GM18505 (cell line): ENCODE measurements around the gene MICALL2.

Source experiments
- ATAC-seq: cut with Tn5 transposase; IDR thresholded peaks from one replicate; pipeline ENCODE4 v1.9.1; 2021; ENCODE audit not compliant: unreplicated experiment
- POLR2A ChIP-seq: IDR thresholded peaks from 4 replicates; pipeline ENCODE4 v1.6.1; 2011; ENCODE audit warnings: borderline replicate concordance; ENCODE audit not compliant: insufficient read depth, insufficient read length; ENCODE audit errors: extremely low read depth

MICALL2 gene

GRCh38 chr7:1409555-1409954 lies 49.7 kb downstream of the MICALL2 start:
- no peak for TF ChIP-seq POLR2A
- ATAC-seq, result no peak

- ATAC-seq, result no peak
These were observed 50.8 kb downstream of the MICALL2 start for GRCh38 chr7:1408466-1408865.

GRCh38 chr7:1407892-1408291 lies 51.4 kb downstream of the MICALL2 start:
- ATAC-seq, result no peak

More at GRCh38 chr7:1408466-1408865, 50.8 kb downstream of the MICALL2 start:
- TF ChIP-seq POLR2A, result no peak

GRCh38 chr7:1404898-1405548 lies 54.2 kb downstream of the MICALL2 start:
- TF ChIP-seq POLR2A, result no peak
- no peak for ATAC-seq

More at GRCh38 chr7:1407892-1408291, 51.4 kb downstream of the MICALL2 start:
- TF ChIP-seq POLR2A, result no peak

- no peak for ATAC-seq
- no peak for TF ChIP-seq POLR2A
These were observed 54.8 kb downstream of the MICALL2 start for GRCh38 chr7:1404460-1404809.

GRCh38 chr7:1403638-1404459 lies 55.4 kb downstream of the MICALL2 start:
- no peak for ATAC-seq
- no peak for TF ChIP-seq POLR2A

GRCh38 chr7:1402791-1403637 lies 56.3 kb downstream of the MICALL2 start:
- TF ChIP-seq POLR2A, result no peak
- no peak for ATAC-seq

- no peak for ATAC-seq
- no peak for TF ChIP-seq POLR2A
These were observed 57.0 kb downstream of the MICALL2 start for GRCh38 chr7:1402110-1402790.

- TF ChIP-seq POLR2A, result no peak
- no peak for ATAC-seq
These were observed 58.3 kb downstream of the MICALL2 start for GRCh38 chr7:1401011-1401410.

GRCh38 chr7:1400371-1400770 lies 58.9 kb downstream of the MICALL2 start:
- no peak for TF ChIP-seq POLR2A
- no peak for ATAC-seq

- TF ChIP-seq POLR2A, result no peak
- ATAC-seq, result no peak
These were observed 61.6 kb downstream of the MICALL2 start for GRCh38 chr7:1397491-1398327.

- ATAC-seq, result no peak
- no peak for TF ChIP-seq POLR2A
These were observed 63.1 kb downstream of the MICALL2 start for GRCh38 chr7:1396195-1396594.

- ATAC-seq, result no peak
- no peak for TF ChIP-seq POLR2A
These were observed 63.8 kb downstream of the MICALL2 start for GRCh38 chr7:1395211-1396070.
